HG02571 (cell line): Measurements from ENCODE around the gene SLC30A10.
"Not testable (repeated sequence)": the region's sequence is repeated elsewhere in the genome, so short reads cannot be mapped to it uniquely, and the experiment has no call there.

Experiments
- ATAC-seq: cut with Tn5 transposase; IDR thresholded peaks from one replicate; pipeline ENCODE4 v1.9.1; 2021; ENCODE audit warnings: mild to moderate bottlenecking, moderate library complexity; ENCODE audit not compliant: unreplicated experiment

The SLC30A10 gene

DNA sequence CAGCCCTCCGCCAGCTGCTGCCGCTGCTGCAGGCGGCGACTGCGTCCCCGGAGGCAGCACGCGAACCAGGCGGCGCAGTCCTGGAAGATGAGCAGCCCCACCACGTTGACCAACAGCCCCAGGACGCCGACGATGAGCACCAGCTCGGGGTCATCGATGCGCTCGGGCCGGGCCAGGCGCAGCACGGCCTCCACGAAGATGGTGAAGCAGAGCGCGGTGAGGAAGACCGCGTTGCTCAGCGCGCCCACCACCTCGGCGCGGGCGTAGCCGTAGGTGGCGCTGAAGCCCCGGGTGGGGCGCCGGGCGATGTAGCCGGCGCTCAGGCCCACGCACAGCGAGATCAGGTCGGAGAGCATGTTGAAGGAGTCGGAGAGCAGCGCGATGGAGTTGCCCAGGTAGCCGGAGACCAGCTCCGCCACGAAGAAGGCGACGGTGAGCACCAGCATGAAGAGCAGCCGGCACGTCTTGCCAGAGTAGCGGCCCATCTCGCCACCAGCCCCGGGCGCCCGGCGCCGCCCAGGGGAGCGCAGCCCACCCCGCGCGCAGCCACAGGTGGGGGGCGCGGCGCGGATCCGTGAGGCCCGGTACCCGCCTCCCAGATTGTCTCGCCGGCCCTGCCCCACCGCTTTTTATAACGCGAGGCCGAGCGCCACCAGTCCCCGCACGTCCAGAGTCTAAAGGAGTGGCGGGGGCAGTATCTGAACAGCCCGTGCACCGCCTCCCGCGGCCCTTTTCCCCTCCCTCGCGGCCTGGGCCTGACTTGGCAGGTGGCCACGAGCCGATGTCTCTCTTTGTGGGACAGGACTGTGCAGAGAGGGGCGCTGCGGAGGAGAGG is at the start of gene SLC30A10:
TSS of gene SLC30A10 (minus strand) at position 602 of the 835 bp plus-strand sequence. CDS start at position 485, 117 bp downstream.
- peak; percentile 43 for ATAC-seq

DNA sequence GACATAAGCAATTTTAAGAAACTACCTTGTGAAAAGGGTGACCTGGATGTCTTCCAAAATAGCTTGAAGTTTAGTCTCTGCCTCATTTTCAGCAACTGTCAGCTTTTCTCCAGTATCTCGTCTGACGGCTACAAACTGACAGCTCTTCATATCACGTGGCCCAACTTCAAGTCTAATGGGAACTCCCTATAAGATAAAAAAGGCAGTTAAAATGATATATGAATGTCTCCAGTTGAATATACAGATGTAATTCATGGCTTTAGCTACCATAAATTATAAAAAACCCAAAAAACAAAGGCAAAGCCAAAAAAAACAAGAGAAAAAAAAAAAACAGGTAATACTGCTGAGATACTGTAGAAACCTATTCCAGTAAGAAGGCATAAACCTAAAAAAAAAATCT is 44.9 kb upstream of the SLC30A10 start:
- ATAC-seq = no peak

DNA sequence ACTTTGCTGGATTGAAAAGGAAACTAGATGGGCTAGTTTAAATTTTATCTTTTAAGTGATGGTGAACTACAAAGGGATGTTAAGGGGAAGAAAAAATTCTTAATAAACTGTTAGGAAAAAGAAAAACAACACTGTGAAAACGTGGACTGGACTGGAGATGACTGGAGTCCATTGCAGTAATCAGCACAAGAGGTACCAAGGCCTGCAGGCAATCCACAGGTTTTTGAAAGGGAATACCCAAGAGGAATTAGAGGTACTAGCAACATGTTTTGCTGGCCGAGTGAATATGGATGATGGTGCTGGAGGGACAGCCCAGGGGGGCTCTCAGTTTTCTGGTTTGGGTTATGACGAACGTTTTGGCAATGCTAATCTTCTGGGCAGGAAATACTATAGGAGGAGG is 39.0 kb upstream of the SLC30A10 start:
- ATAC-seq = no peak

DNA sequence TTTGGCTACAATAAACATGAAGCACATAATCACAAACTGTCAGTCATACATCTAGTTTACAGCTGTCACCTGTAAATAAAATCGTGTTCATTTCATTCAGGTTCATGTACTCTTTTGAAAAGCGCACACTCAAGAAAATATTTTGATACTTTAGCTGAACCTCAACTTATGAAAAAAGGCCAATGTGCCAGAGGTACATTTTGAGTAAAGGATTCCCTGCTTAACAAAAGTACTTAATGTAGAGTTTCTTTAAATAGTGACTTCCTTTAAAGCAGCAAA is 37.7 kb upstream of the SLC30A10 start:
- ATAC-seq = no peak

DNA sequence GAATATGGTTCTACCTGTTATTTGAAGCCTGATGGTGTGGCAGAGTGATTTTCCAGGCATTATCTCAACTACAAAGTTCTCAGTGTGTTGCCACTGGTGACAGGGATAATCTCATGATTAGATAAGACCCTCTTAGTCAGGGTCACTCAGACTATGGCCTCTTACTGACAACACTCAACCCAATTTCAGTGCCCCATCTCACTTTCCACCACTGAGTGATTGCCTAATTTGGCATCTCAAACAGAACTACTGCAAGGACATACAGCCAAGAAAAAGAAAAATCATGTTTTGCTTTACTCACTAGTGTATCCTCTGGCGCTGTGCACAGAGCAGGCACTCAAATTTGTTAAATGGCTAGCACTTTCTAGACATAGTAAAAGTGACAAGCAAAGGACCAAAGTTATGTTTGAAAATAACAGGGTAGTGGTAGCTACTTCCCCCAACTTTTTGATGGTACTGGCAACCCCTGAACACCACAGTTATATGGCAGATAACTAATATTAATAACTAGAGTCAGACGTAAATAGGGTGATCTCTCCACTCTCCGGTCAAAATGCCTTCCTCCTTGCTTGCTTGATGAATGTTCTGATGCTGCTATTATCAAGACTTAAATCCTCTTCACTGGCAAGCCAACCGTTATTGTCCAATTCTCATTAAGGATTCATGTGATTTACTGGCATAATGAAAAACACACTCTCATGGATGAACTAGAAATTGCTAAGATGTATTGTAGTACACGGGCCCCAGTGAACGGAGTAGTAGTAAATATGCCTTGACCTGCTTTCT is 37.1 kb upstream of the SLC30A10 start:
- ATAC-seq = no peak

DNA sequence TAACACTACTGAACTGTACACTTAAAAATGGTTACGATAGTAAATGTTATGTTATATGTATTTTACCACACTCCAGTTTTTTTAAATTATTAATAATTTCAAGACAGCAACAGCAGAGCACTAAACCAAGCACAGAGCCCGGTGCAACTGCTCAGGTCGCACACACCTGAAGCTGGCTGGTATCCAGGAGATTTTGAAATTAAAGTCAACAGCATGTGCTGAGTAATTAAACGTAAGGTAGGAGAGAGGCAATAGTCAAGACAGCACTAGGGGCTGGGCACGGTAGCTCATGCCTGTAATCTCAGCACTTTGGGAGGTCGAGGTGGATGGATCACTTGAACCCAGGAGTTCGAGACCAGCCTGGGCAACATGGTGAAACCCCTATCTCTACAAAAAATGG is 35.1 kb upstream of the SLC30A10 start:
- no peak for ATAC-seq

DNA sequence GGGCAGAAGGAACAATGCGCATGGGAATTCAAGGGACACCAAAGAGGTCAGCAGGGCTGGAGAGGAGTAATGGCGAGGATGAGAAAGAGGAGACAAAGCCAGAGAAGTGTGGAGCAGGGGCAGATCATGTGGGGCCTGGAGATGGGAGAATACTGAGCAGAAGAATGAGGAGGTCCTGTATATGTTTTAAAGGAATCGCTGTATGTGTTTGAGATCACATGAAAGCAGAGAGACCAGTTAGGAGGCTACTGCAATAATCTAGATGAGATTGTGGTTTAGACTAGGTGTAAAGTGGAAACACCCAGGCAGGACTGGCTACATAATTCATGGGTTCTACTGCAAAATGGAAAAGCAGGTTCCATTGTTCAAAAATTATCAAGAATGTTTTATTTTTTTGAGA is 33.3 kb upstream of the SLC30A10 start:
- no peak for ATAC-seq

DNA sequence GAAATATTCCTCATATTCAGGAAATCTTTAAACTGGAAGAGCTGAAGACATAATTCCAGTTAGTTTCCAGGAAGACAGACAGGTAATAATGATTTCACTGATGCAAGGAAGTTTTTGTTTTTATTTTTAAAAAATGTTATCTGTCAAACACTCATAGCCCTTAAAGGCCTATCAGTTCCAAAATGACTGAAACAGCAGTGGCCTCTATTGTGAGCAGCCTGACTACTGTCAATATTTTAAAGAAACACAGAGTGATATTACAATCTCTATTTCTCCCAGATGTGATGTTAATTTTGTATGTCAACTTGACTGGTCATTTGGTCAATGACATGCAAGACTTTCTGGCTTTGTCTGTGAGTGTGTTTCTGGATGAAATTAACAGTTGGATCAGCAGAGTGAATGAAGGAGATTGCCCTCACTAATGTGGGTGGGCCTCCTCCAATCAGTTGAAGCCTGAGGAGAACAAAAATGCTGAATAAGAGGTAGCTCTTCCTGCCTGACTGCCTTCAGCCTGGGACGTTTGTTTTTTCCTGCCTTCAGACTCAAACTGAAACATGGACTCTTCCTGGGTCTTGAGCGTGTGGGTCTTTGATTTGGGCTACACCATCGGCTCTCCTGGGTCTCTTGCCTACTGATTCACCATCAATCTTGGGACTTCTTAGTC is 31.3 kb upstream of the SLC30A10 start:
- no peak for ATAC-seq

DNA sequence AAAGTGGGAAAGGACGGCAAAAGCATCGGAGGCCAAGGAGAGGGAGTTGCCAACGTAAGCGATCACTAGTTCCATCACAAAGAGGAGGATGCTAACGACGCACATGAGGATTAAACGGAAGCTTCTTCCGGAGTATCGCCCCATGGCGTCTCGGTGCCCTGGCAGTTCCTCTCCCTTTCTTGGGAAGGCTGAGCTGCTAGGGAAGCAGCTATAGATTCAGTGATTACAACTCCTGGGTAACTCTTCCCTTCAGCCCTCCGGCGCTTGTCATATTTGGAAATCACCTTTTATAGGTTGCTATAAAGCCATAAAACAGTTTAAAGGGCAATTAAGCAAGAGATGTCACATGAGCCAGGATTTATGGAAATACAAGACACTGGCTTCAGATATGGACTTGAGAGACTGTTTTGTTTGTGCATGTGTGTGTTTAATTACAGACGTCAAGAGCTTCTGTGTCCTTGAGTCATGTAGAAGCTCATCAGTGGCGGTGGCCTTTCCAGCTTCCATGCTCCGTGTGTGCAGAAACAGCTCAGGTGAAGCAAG is 30.6 kb upstream of the SLC30A10 start:
- ATAC-seq = no peak

DNA sequence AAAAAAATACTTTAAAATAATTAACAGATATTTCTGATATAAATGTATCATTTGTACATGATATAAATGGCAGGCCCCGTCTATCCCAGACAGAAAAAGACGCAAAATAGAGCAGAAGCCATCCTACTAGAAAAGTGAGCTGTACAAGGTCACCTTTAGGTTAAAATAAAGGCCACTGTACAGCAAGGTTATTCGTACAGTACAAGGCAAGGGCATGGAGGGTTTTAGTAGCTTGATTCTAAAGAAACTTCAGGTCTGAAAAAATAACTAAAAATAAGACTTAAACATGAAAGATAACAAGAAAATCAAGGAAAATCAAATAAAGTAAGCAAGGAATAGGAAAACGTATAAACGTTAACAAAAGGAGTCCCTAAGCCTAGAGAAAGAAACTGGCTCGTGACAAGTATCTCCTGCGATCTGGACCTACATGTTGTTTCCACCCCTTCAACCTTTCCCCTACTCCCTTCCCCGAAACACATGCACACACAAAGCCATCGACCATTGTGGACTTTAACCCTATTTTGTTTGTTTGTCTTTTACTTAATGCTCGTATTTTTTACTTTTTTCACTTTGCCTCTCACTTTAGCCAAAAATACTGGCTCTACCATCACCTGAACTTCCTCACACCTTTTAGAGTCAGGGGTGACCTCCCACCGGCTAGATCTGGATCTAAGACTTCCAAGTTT is 26.5 kb upstream of the SLC30A10 start:
- no peak for ATAC-seq

DNA sequence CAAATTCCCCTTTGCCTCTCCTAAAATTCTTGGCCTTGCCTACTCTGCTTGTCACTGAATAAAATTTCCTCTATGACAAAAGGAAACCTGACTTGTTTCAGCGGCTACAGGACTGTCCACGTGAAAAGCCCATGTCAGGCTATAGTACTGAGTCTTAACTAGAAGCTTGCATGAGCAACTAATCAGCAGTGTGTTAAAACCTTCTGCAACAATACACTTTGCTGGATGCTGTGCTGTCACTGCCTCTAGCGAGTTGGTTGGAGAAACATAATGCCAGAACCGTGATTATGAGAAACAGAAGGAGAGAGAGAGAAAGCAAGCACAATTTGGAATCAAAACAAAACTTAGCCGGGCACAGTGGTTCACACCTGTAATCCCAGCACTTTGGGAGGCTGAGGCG is 25.7 kb upstream of the SLC30A10 start:
- ATAC-seq = no peak

DNA sequence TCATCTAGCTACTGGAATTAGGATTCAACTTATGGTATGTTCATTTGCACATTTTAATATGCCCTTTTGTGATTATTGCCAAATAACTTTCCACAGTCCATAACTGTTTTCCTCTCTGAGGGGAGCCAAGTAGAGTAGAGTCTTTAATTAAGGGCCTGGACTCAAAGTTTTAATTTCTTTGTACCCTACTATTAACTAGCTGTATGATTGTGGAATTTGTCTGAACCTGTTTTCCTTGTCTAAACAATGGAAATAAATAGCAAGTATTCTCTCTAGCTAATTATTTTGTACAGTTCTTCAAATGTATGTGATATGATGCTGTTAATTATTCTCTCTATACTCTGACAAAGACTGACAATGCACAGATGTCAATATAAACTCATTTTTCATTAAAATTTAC is 24.0 kb upstream of the SLC30A10 start:
- no peak for ATAC-seq

DNA sequence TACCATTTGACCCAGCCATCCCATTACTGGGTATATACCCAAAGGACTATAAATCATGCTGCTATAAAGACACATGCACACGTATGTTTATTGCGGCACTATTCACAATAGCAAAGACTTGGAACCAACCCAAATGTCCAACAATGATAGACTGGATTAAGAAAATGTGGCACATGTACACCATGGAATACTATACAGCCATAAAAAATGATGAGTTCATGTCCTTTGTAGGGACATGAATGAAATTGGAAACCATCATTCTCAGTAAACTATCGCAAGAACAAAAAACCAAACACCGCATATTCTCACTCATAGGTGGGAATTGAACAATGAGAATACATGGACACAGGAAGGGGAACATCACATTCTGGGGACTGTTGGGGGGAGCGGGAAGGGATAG is 20.9 kb upstream of the SLC30A10 start:
- ATAC-seq = not testable (repeated sequence)

DNA sequence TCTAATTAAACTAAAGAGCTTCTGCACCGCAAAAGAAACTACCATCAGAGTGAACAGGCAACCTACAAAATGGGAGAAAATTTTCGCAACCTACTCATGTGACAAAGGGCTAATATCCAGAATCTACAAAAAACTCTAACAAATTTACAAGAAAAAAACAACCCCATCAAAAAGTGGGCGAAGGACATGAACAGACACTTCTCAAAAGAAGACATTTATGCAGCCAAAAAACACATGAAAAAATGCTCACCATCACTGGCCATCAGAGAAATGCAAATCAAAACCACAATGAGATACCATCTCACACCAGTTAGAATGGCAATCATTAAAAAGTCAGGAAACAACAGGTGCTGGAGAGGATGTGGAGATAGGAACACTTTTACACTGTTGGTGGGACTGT is 20.4 kb upstream of the SLC30A10 start:
- not testable (repeated sequence) for ATAC-seq

DNA sequence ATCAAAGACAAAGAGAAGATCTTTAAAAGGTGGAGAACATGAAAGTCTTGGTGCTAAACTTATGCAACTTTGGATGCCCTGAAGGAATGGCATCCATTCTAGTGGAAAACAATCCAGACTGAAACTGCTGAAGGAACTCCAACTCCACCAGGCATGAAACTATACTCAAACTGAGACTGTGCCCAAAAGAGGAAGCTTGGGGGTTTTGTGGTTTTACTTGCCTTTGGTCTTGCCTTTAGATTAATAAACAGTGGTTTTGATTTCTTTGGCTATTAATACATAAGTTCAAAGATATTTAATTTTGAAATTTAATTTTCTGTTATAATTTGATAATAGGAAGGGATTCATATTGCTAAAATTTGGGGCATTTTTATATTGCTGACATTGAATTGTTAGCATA is 17.4 kb upstream of the SLC30A10 start:
- ATAC-seq = no peak

DNA sequence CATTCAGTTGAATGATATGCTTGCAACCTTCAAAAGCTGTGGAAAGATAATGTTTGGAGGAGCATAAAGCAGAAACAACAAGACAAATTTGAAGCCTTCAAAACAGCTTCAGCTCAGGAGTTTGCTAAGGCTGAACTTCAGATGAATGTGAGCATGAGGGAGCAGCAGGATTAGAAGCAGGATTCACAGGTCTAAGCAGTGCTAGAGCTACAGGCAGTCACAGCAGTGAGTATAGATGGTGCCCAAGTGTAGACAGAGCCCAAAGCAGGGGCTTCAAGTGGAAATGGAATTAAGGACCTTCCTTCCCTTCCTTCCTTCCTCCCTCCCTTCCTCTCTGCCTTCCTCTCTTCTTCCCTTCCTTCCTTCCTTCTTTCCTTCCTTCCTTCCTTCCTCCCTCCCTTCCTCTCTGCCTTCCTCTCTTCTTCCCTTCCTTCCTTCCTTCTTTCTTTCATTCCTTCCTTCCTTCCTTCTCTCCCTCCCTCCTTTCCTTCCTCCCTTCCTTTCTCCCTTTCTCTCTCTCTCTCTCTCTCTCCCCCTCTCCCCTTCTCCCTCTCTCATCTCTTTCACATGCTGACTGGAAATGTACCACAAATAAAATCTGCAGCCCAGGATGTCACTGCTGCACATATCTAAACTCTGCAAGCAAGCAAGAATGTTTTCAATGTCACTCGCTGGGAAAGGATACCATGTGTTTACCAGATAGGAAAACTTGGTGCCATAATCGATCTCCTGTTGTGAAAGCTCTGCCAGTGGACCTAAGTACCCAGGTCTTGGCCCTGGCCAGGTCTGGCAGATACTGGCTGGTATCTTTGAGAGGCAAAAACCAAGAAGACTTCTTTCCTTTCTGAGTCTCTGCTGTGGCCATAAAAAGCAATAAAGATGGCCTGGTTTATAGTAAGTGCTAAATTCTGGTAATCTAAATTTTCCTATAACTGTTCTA is 13.1 kb upstream of the SLC30A10 start:
- no peak for ATAC-seq

DNA sequence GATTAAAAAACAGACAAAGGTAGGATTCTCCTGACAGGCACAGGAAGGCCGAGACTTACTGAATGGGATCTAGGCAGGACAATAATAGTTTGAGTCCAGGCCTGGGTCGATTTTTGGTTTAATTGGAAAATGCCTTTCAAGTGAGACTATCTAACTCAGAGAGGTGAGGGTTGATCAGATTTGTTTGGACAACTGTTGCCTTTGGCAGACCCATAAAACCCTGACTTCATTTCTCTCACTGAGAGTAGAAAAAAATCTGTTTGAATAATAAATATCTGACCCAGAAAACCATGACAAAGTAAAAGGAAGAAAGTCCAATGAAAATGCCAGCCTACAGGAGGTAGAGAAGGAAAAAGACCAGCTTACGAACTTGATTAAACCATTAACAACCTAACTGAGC is 12.3 kb upstream of the SLC30A10 start:
- ATAC-seq = no peak

DNA sequence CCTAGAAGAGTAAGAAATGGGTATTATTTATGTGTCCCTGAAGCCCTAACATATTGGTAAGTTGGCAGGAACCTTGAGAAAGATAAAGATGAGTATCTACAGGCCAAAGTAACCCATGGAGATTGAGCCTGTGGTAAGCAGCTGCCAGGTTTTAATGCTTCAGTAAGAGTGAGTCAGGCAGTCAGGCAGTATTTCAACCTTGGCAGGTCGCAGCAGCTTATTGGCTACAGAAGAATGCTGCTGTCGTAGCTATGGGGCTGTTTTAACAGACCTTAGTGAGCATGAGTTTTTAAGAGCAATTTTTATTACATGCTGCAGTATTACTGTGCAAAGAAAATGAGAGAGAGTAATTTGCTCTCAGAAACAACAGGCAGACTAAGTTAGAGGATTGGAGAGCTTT is 10.3 kb upstream of the SLC30A10 start:
- ATAC-seq = no peak

DNA sequence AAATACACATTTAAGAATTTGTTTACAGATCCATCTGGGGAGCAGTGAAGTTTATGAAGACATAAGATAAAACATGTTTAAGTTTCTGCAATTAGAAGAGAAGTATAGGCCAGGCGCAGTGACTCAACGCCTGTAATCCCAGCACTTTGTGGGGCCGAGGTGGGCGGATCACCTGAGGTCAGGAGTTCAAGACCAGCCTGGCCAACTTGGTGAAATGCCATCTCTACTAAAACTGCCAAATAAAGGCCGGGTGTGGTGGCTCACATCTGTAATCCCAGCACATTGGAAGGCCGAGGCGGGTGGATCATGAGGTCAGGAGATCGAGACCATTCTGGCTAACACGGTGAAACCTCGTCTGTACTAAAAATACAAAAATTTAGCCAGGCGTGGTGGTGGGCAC is 5.4 kb upstream of the SLC30A10 start:
- ATAC-seq = not testable (repeated sequence)

DNA sequence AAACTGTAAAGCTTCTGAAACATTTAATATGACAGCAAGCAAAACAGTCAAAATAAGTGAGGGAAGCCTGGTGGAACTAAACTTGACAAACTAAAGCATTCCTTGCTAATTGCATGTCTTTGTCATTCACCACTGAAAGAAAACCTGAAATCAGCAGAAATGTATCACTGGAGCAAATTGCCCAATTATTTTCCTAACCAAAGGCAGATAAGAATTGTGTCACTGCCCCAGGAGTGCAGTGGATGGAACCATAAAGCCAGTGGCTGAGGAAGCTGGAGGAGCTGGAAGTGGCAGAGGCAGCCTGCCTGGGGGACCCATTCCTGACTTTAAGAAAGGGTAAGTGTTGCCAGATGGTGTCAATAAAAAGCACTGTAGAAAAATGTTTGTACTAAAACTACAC is 2.7 kb upstream of the SLC30A10 start:
- no peak for ATAC-seq
